SJSA1 (cell line): ENCODE data around the gene FANCC. TPM values are rescaled to one million over a fixed set of nuclear protein-coding genes. Genes with fewer than 3 reads are reported as not detected.
"Not testable (repeated sequence)": the region's sequence is repeated elsewhere in the genome, so short reads cannot be mapped to it uniquely, and the experiment has no call there.

ENCODE experiments used
- DNase-seq, 2 experiments: peaks; one replicate each; pipeline ENCODE4 v3.0.0-alpha.2; 2015 to 2020; ENCODE audit warnings: low spot score in 2 of 2, low read depth in 1 of 2
- H3K27ac ChIP-seq: fragments of 250-450 bp; sonication (Bioruptor Pico); 2 replicates; pipeline ENCODE4 v1.5.1; 2020; ENCODE audit warnings: mild to moderate bottlenecking, moderate library complexity
- H3K27me3 ChIP-seq: fragments of 250-450 bp; sonication (Bioruptor Pico); replicated peaks from 2 replicates; pipeline ENCODE4 v1.5.1; 2020; ENCODE audit warnings: mild to moderate bottlenecking, moderate library complexity
- H3K36me3 ChIP-seq: fragments of 250-450 bp; sonication (Bioruptor Pico); 2 replicates; pipeline ENCODE4 v1.5.1; 2020; ENCODE audit warnings: mild to moderate bottlenecking
- H3K4me1 ChIP-seq: fragments of 250-450 bp; sonication (Bioruptor Pico); replicated peaks from 2 replicates; pipeline ENCODE4 v1.6.1; 2021; ENCODE audit warnings: mild to moderate bottlenecking
- H3K4me3 ChIP-seq: fragments of 250-450 bp; sonication (Bioruptor Pico); 2 replicates; pipeline ENCODE4 v1.5.1; 2020; ENCODE audit warnings: mild to moderate bottlenecking
- H3K9me3 ChIP-seq: fragments of 250-450 bp; sonication (Bioruptor Pico); replicated peaks from 2 replicates; pipeline ENCODE4 v1.5.1; 2020; ENCODE audit warnings: mild to moderate bottlenecking
- total RNA-seq: library from RNA; depleted of rRNA; stranded (reverse); fragments of >200 nt; shearing (Covaris generic); gene quantifications from 2 replicates; pipeline ENCODE4 v1.2.3, GENCODE V29; 2014

FANCC gene
- total RNA-seq, 1 experiment from 2014 or later = 10.8 TPM

- Histone ChIP-seq H3K27me3 (no peaks in the 10 kb centered on the region), H3K27ac (no peak overlapping the region), H3K9me3 (no peaks in the 10 kb centered on the region), H3K36me3 (no peaks in the 10 kb centered on the region), H3K4me1 (peaks cover 27% of the 10 kb centered on the region), H3K4me3 (no peak overlapping the region)
- DNase-seq = no peak
Observed at GRCh38 chr9:95315108-95315746, 2.3 kb downstream of the FANCC start.

GRCh38 chr9:95313010-95313498, 4.5 kb downstream of the FANCC start:
- no peaks in the 10 kb centered on the region for H3K9me3 ChIP-seq
- H3K4me1 ChIP-seq = peaks cover 28% of the 10 kb centered on the region
- H3K27me3 ChIP-seq = no peaks in the 10 kb centered on the region
- DNase-seq = peak; percentile 34 to 66
- no peaks in the 10 kb centered on the region for H3K36me3 ChIP-seq
- peak overlapping the region; percentile 24 for H3K4me3 ChIP-seq
- no peak overlapping the region for H3K27ac ChIP-seq

GRCh38 chr9:95311961-95312360, 5.5 kb downstream of the FANCC start:
- DNase-seq = no peak
- Histone ChIP-seq H3K36me3 (no peaks in the 10 kb centered on the region), H3K9me3 (no peaks in the 10 kb centered on the region), H3K27ac (no peak overlapping the region), H3K4me1 (peaks cover 36% of the 10 kb centered on the region), H3K27me3 (no peaks in the 10 kb centered on the region), H3K4me3 (no peak overlapping the region)

GRCh38 chr9:95307538-95307937, 10.0 kb downstream of the FANCC start:
- Histone ChIP-seq H3K27ac (no peak overlapping the region; the same call in 1 of the 2 replicates), H3K9me3 (no peaks in the 10 kb centered on the region), H3K4me3 (no peak overlapping the region), H3K27me3 (no peaks in the 10 kb centered on the region), H3K36me3 (no peaks in the 10 kb centered on the region), H3K4me1 (peaks cover 44% of the 10 kb centered on the region)
- no peak for DNase-seq

DNA sequence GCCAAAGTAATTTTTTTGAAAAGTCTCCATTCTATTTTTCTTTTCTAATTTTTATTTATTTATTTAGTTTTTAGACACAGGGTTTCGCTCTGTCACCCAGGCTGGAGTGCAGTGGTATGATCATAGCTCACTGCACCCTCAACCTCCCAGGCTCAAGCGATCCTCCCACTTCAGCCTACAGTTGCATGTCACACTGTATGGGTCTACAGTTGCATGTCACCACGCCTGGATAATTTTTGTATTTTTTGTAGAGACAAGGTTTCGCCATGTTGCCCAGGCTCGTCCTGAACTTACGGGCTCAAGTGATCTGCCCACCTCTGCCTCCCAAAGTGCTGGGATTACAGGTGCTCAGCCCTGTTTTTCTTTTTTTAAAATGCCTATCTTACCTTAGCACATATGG, 10.7 kb downstream of the FANCC start:
- no peaks in the 10 kb centered on the region for H3K27me3 ChIP-seq
- DNase-seq = no peak

GRCh38 chr9:95305770-95306492, 11.6 kb downstream of the FANCC start:
- H3K4me3 ChIP-seq = no peak overlapping the region
- H3K4me1 ChIP-seq = peaks cover 44% of the 10 kb centered on the region
- peak overlapping the region; percentile 51 for H3K27ac ChIP-seq
- no peaks in the 10 kb centered on the region for H3K27me3 ChIP-seq
- no peaks in the 10 kb centered on the region for H3K36me3 ChIP-seq
- DNase-seq = peak in 1 of 2 experiments; percentile 63
- H3K9me3 ChIP-seq = no peaks in the 10 kb centered on the region

More for the DNA sequence above, 10.7 kb downstream of the FANCC start:
- peaks cover 44% of the 10 kb centered on the region for H3K4me1 ChIP-seq
- H3K4me3 ChIP-seq = no peak overlapping the region
- no peaks in the 10 kb centered on the region for H3K9me3 ChIP-seq
- H3K36me3 ChIP-seq = no peaks in the 10 kb centered on the region
- peak overlapping the region; percentile 51 for H3K27ac ChIP-seq

- Histone ChIP-seq H3K36me3 (no peaks in the 10 kb centered on the region), H3K27me3 (no peaks in the 10 kb centered on the region), H3K4me3 (no peak overlapping the region), H3K4me1 (peaks cover 42% of the 10 kb centered on the region), H3K27ac (no peak overlapping the region), H3K9me3 (no peaks in the 10 kb centered on the region)
- no peak for DNase-seq
Observed at GRCh38 chr9:95302479-95302878, 15.0 kb downstream of the FANCC start.

GRCh38 chr9:95297760-95298159, 19.7 kb downstream of the FANCC start:
- no peaks in the 10 kb centered on the region for H3K9me3 ChIP-seq
- H3K4me3 ChIP-seq = no peak overlapping the region
- H3K27me3 ChIP-seq = no peaks in the 10 kb centered on the region
- no peak for DNase-seq
- no peak overlapping the region for H3K27ac ChIP-seq
- H3K4me1 ChIP-seq = peaks cover 20% of the 10 kb centered on the region
- no peaks in the 10 kb centered on the region for H3K36me3 ChIP-seq

- Histone ChIP-seq H3K27ac (no peak overlapping the region), H3K4me3 (no peak overlapping the region), H3K27me3 (no peaks in the 10 kb centered on the region), H3K4me1 (peaks cover 20% of the 10 kb centered on the region), H3K36me3 (no peaks in the 10 kb centered on the region), H3K9me3 (no peaks in the 10 kb centered on the region)
- no peak for DNase-seq
Observed at GRCh38 chr9:95297316-95297715, 20.2 kb downstream of the FANCC start.

DNA sequence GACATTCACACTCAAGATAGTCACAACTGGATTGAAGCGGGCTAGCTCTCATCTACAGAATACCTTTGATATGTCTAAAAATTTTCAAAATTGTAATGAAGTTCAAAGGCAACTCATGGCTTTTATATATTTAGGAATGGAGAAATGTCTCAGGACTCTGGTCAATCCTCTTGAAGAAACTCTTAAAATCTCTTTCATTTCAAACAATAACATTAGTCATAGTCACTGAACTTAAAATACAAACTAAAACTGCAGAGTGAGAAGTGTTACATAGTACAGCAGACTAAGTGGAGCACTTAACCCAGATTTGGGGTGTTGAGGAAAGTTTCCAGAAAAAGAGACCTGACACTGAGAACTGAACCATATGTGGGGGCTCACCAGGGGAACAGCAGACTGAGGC, 20.7 kb downstream of the FANCC start:
- Histone ChIP-seq H3K36me3 (no peaks in the 10 kb centered on the region), H3K4me3 (no peak overlapping the region), H3K27ac (no peak overlapping the region), H3K4me1 (peaks cover 20% of the 10 kb centered on the region), H3K27me3 (no peaks in the 10 kb centered on the region), H3K9me3 (no peaks in the 10 kb centered on the region)
- DNase-seq = peak in 1 of 2 experiments; percentile 30

GRCh38 chr9:95293296-95293695, 24.2 kb downstream of the FANCC start:
- DNase-seq, H3K9me3 ChIP-seq, H3K27ac ChIP-seq, H3K36me3 ChIP-seq, H3K27me3 ChIP-seq, H3K4me3 ChIP-seq: not testable (repeated sequence)
- peaks cover 16% of the 10 kb centered on the region for H3K4me1 ChIP-seq

DNA sequence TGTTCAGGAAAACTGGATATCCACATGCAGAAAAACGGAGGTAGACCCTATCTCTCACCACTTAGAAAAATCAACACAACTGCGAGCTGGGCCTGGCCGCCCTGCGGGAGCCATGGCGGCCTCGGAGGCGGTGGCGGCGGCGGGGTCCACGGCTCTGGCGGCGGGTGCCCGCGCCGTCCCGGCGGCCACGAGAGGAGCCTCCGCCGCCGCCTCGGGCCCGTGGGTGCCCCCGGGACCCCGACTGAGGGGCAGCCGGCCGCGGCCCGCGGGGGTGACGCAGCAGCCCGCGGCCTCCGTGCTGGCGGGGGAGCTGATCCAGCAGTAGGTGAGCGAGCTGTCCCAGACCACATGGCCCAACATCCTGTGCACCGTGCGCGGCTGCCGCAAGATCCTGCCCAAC, 25.3 kb downstream of the FANCC start:
- H3K36me3 ChIP-seq = no peaks in the 10 kb centered on the region
- H3K4me3 ChIP-seq = no peak overlapping the region
- H3K27ac ChIP-seq = no peak overlapping the region
- peaks cover 13% of the 10 kb centered on the region for H3K4me1 ChIP-seq
- no peak for DNase-seq
- no peaks in the 10 kb centered on the region for H3K27me3 ChIP-seq
- no peaks in the 10 kb centered on the region for H3K9me3 ChIP-seq

- Histone ChIP-seq H3K36me3 (no peaks in the 10 kb centered on the region), H3K27ac (no peak overlapping the region)
- no peak for DNase-seq
Observed at GRCh38 chr9:95286151-95286550, 31.4 kb downstream of the FANCC start.

DNA sequence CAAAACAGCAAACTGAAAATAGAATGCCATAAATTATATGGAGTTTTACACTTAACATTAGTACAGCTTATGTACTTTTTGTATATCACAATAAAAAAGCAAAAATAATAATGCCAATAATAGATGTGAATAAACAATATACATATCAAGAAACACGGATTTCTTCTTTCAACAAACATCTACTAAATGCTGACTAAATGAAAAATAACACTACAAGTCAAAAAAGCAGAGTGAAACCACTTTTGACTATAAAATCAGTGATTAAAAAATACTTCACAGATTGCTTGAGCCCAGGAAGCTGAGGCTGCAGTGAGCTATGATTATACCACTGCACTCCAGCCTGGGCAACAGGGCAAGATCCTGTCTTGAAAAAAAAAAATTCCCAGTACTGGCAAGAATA, 32.2 kb downstream of the FANCC start:
- H3K4me1 ChIP-seq = peaks cover 14% of the 10 kb centered on the region

More at GRCh38 chr9:95286151-95286550, 31.4 kb downstream of the FANCC start:
- Histone ChIP-seq H3K27me3 (no peaks in the 10 kb centered on the region), H3K4me3 (no peak overlapping the region), H3K4me1 (peaks cover 14% of the 10 kb centered on the region), H3K9me3 (no peaks in the 10 kb centered on the region; the same call in 1 of the 2 replicates)

More for the DNA sequence above, 32.2 kb downstream of the FANCC start:
- Histone ChIP-seq H3K4me3 (no peak overlapping the region), H3K27ac (no peak overlapping the region), H3K27me3 (no peaks in the 10 kb centered on the region), H3K36me3 (no peaks in the 10 kb centered on the region), H3K9me3 (no peaks in the 10 kb centered on the region; the same call in 1 of the 2 replicates)
- DNase-seq = no peak
